ENCODE measurements around the gene SLC1A7.

GRCh38 chr1:53145619-53145941, 3.1 kb upstream of the SLC1A7 start:
- TF ChIP-seq CTCF (IDR thresholded peaks at IDR 0.05) (no peak), POLR2A (IDR thresholded peaks at IDR 0.05) (no peak)
